Liver (tissue), 3 donors: Measurements from ENCODE around the gene SRRM3.

ENCODE experiments used
- CTCF ChIP-seq: fragments of 150-350 bp; IDR thresholded peaks from 2 replicates; pipeline ENCODE4 v1.5.1; 2017; ENCODE audit warnings: improper control_type of control experiment, low read depth, low read length; ENCODE audit not compliant: missing input control
- EGR1 ChIP-seq, 2 donors: IDR thresholded peaks; 2 replicates each; pipeline ENCODE4 v1.6.1; 2016 to 2018; ENCODE audit warnings: antibody characterized with exemption in 2 of 2, low read depth in 2 of 2
- RAD21 ChIP-seq, 2 donors: IDR thresholded peaks; 2 replicates each; pipeline ENCODE4 v1.6.1; 2016; ENCODE audit warnings: antibody characterized with exemption in 2 of 2, mild to moderate bottlenecking in 2 of 2
- YY1 ChIP-seq: IDR thresholded peaks from 2 replicates; pipeline ENCODE4 v1.6.1; 2016; ENCODE audit warnings: antibody characterized with exemption, mild to moderate bottlenecking
- donor health status: healthy.
- donor health status: healthy.

- TF ChIP-seq RAD21 (IDR thresholded peaks at IDR 0.05): no peak
- TF ChIP-seq CTCF: no peak
- TF ChIP-seq EGR1 (IDR thresholded peaks at IDR 0.05; ENCODE audit: low read depth in 2 of 2): no peak
- no peak for TF ChIP-seq YY1
Measured at GRCh38 chr7:76280408-76280807, 78.7 kb downstream of the SRRM3 start.
